Stomach (tissue), 4 donors: ENCODE results near the gene DIS3L2.

Experiments
- CTCF ChIP-seq, 7 experiments: fragments of 450-650 bp in 4 of 7; fragments of 200-600 bp in 3 of 7; sonication (generic) in 3 of 7; IDR thresholded peaks; one replicate each; pipeline ENCODE4 v1.5.1; 2016 to 2019; ENCODE audit warnings: antibody characterized with exemption in 7 of 7, control low read depth in 2 of 7, mild to moderate bottlenecking in 1 of 7
- POLR2A ChIP-seq, 4 donors: fragments of 450-650 bp; IDR thresholded peaks; one replicate each; pipeline ENCODE4 v1.6.1; 2016; ENCODE audit warnings: antibody characterized with exemption in 4 of 4, control low read depth in 2 of 4, mild to moderate bottlenecking in 1 of 4, moderate library complexity in 1 of 4
- POLR2AphosphoS5 ChIP-seq, 3 donors: sonication (generic); formaldehyde crosslinking; IDR thresholded peaks; one replicate each; pipeline ENCODE4 v1.6.1; 2016; ENCODE audit warnings: antibody characterized with exemption in 3 of 3

GRCh38 chr2:232307854-232308253, 346.3 kb downstream of the DIS3L2 start:
- no peak for TF ChIP-seq CTCF (IDR thresholded peaks at IDR 0.05)
- no peak for TF ChIP-seq POLR2AphosphoS5 (IDR thresholded peaks at IDR 0.05)
- no peak for TF ChIP-seq POLR2A (IDR thresholded peaks at IDR 0.05)
